ENCODE measurements around the gene KCNB1.

Gene KCNB1

GRCh38 chr20:49349694-49350252 lies 132.7 kb downstream of the KCNB1 start:
- H3K27me3 ChIP-seq (ENCODE audit: low read depth, low read length) = peaks cover 55% of the 10 kb centered on the region
- H3K9ac ChIP-seq (ENCODE audit: low read length) = no peak overlapping the region
- H3K4me3 ChIP-seq (ENCODE audit: low read length) = no peak overlapping the region
- no peaks in the 10 kb centered on the region for H3K9me3 ChIP-seq (ENCODE audit: insufficient read depth, low read length)
- H4K20me1 ChIP-seq (ENCODE audit: insufficient read depth, low read length) = no peaks in the 10 kb centered on the region
- no peak overlapping the region for H3K4me2 ChIP-seq (ENCODE audit: low read length)
- no peak overlapping the region for H3K27ac ChIP-seq (ENCODE audit: low read length)
- H2AFZ ChIP-seq (ENCODE audit: low read depth, low read length) = no peak overlapping the region
- no peaks in the 10 kb centered on the region for H3K79me2 ChIP-seq (ENCODE audit: low read length)
- H3K36me3 ChIP-seq (replicated peaks; ENCODE audit: low read depth, low read length) = no peaks in the 10 kb centered on the region
- H3K4me1 ChIP-seq (ENCODE audit: low read length) = no peaks in the 10 kb centered on the region
- no peak for TF ChIP-seq EZH2phosphoT487 (IDR thresholded peaks at IDR 0.05; ENCODE audit: low read depth)
- TF ChIP-seq, protein P1, sequence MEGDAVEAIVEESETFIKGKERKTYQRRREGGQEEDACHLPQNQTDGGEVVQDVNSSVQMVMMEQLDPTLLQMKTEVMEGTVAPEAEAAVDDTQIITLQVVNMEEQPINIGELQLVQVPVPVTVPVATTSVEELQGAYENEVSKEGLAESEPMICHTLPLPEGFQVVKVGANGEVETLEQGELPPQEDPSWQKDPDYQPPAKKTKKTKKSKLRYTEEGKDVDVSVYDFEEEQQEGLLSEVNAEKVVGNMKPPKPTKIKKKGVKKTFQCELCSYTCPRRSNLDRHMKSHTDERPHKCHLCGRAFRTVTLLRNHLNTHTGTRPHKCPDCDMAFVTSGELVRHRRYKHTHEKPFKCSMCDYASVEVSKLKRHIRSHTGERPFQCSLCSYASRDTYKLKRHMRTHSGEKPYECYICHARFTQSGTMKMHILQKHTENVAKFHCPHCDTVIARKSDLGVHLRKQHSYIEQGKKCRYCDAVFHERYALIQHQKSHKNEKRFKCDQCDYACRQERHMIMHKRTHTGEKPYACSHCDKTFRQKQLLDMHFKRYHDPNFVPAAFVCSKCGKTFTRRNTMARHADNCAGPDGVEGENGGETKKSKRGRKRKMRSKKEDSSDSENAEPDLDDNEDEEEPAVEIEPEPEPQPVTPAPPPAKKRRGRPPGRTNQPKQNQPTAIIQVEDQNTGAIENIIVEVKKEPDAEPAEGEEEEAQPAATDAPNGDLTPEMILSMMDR (IDR thresholded peaks at IDR 0.05; ENCODE audit: low read depth, low read length) = no peak

DNA sequence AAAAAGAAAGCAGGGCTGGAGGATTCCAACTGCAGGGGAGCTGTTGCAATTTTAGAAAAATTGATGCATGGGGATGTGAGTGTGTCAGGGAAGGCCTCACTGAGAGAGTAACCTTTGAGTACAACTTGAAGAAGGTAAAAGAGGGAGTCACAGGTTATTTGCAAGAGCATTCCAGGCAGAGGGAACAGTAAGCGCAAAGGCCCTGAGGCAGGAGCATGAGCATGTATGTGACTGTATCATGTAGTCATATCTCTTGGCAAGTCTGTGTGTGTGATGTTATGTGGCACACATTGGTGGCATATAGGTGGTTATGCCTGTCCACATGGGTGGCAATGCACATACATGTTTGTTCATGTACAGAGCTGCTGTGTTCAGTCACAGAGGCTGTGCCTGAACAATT lies 133.4 kb downstream of the KCNB1 start:
- no peaks in the 10 kb centered on the region for H3K79me2 ChIP-seq (ENCODE audit: low read length)
- no peak overlapping the region for H3K27ac ChIP-seq (ENCODE audit: low read length)
- H3K36me3 ChIP-seq (replicated peaks; ENCODE audit: low read depth, low read length) = no peaks in the 10 kb centered on the region
- H3K4me2 ChIP-seq (ENCODE audit: low read length) = no peak overlapping the region
- no peak for TF ChIP-seq EZH2phosphoT487 (IDR thresholded peaks at IDR 0.05; ENCODE audit: low read depth)
- no peaks in the 10 kb centered on the region for H4K20me1 ChIP-seq (ENCODE audit: insufficient read depth, low read length)
- peaks cover 62% of the 10 kb centered on the region for H3K27me3 ChIP-seq (ENCODE audit: low read depth, low read length)
- H3K4me3 ChIP-seq (ENCODE audit: low read length) = no peak overlapping the region
- H3K9me3 ChIP-seq (ENCODE audit: insufficient read depth, low read length) = no peaks in the 10 kb centered on the region
- no peaks in the 10 kb centered on the region for H3K4me1 ChIP-seq (ENCODE audit: low read length)
- H3K9ac ChIP-seq (ENCODE audit: low read length) = no peak overlapping the region
- no peak overlapping the region for H2AFZ ChIP-seq (ENCODE audit: low read depth, low read length)

DNA sequence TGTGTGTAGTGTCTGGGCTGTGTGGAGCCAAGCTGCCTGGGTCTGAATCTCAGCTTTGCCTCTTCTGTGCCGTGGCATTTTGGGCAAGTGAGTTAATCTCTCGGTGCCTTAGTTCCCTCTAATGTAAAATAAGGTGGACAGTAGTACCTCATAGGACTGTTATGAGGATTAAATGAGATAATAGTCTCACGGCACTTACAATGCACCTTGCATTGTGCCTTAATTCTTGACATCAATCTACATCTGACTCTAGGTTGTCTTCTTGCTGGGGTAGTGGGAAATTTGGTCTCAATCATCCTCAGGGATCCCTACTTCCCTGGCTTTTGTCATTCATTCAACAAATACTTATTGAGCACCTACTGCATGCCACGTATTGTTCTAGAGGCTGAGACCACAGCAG lies 133.9 kb downstream of the KCNB1 start:
- H3K9me3 ChIP-seq (ENCODE audit: insufficient read depth, low read length) = no peaks in the 10 kb centered on the region
- H3K4me2 ChIP-seq (ENCODE audit: low read length) = no peak overlapping the region
- H3K4me3 ChIP-seq (ENCODE audit: low read length) = no peak overlapping the region
- no peaks in the 10 kb centered on the region for H3K36me3 ChIP-seq (replicated peaks; ENCODE audit: low read depth, low read length)
- H3K4me1 ChIP-seq (ENCODE audit: low read length) = no peaks in the 10 kb centered on the region
- no peaks in the 10 kb centered on the region for H4K20me1 ChIP-seq (ENCODE audit: insufficient read depth, low read length)
- no peaks in the 10 kb centered on the region for H3K79me2 ChIP-seq (ENCODE audit: low read length)
- TF ChIP-seq, protein P1 (IDR thresholded peaks at IDR 0.05; ENCODE audit: low read depth, low read length) = no peak
- TF ChIP-seq EZH2phosphoT487 (IDR thresholded peaks at IDR 0.05; ENCODE audit: low read depth) = no peak
- no peak overlapping the region for H3K9ac ChIP-seq (ENCODE audit: low read length)
- H2AFZ ChIP-seq (ENCODE audit: low read depth, low read length) = no peak overlapping the region
- H3K27me3 ChIP-seq (ENCODE audit: low read depth, low read length) = peaks cover 66% of the 10 kb centered on the region
- no peak overlapping the region for H3K27ac ChIP-seq (ENCODE audit: low read length)

DNA sequence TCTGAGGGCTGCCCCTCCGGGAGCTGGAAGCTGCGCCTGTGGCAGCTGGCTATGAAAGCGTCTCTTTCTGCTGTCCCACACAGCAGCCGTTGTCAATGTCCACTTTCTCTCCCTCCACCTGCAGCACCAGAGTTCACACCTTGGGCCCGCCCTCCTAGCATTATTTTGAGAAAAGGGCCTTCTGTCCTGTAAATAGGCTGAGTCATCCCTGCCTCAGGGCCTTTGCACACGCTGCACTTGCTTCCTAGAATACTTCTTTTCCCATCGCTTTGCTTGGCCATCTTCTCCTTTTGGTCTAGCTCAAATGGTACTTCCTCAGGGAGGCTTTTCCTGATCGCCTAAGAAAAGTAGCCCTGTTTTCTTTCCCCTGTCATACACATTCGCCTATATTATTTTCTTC lies 135.3 kb downstream of the KCNB1 start:
- Histone ChIP-seq H3K36me3 (replicated peaks; ENCODE audit: low read depth, low read length) (no peaks in the 10 kb centered on the region), H3K79me2 (ENCODE audit: low read length) (no peaks in the 10 kb centered on the region), H2AFZ (ENCODE audit: low read depth, low read length) (no peak overlapping the region), H3K27ac (ENCODE audit: low read length) (no peak overlapping the region), H3K9me3 (ENCODE audit: insufficient read depth, low read length) (no peaks in the 10 kb centered on the region), H3K27me3 (ENCODE audit: low read depth, low read length) (peaks cover 64% of the 10 kb centered on the region), H3K4me1 (ENCODE audit: low read length) (no peaks in the 10 kb centered on the region), H3K4me3 (ENCODE audit: low read length) (no peak overlapping the region), H3K9ac (ENCODE audit: low read length) (no peak overlapping the region), H3K4me2 (ENCODE audit: low read length) (no peak overlapping the region), H4K20me1 (ENCODE audit: insufficient read depth, low read length) (no peaks in the 10 kb centered on the region)
- no peak for TF ChIP-seq EZH2phosphoT487 (IDR thresholded peaks at IDR 0.05; ENCODE audit: low read depth)
- TF ChIP-seq, protein P1 (IDR thresholded peaks at IDR 0.05; ENCODE audit: low read depth, low read length) = no peak

Measured in OCI-LY3 (cell line).